Measurements from ENCODE around the gene CAPN9.
A peak's percentile ranks its signal among the peaks of the same experiment; 100 is the strongest.

The CAPN9 gene

GRCh38 chr1:230850547-230850946, 103.4 kb downstream of the CAPN9 start:
- no peak for DNase-seq
- peaks cover 13 to 37% (median 17%) of the 10 kb centered on the region in 3 donors for H3K36me3 ChIP-seq
- H3K27me3 ChIP-seq: no peaks in the 10 kb centered on the region
- peak overlapping the region; percentile 89 to 97 for H3K27ac ChIP-seq
- H3K4me1 ChIP-seq: peaks cover 5 to 95% (median 62%) of the 10 kb centered on the region in 4 donors
- no peak overlapping the region for H3K4me3 ChIP-seq
- intact Hi-C loops (cut with DNase I; ENCODE audit: low total_unique reads): no loop called here
- no peak for TF ChIP-seq CTCF (IDR thresholded peaks at IDR 0.05)
- H3K9me3 ChIP-seq: no peaks in the 10 kb centered on the region

DNA sequence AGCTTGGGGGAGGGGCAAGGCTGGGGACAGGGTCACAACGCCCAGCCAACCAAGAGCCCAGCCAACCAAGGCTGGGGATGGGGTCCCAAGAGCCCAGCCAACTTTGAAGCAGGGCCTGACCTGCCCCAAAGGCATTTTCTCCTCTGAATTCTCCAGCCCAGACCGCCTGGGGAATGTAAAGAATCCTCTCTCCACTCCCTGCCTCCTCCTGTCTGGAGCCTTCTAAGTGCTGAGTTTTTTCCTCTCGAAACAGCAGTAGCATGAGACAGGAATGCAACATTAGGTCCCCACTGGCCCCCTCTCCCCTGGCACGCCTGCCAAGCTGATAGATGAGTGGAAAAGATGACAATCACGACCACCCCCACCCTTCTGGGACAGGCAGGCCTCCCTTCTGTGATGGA, 104.1 kb downstream of the CAPN9 start:
- no peak for DNase-seq

More for the DNA sequence above, 104.1 kb downstream of the CAPN9 start:
- TF ChIP-seq CTCF (IDR thresholded peaks at IDR 0.05): no peak
- intact Hi-C loops (cut with DNase I; ENCODE audit: low total_unique reads): no loop called here
- Histone ChIP-seq H3K36me3 (peaks cover 13 to 37% (median 17%) of the 10 kb centered on the region in 3 donors), H3K27me3 (no peaks in the 10 kb centered on the region), H3K27ac (peak overlapping the region; percentile 89 to 97), H3K4me1 (peaks cover 5 to 95% (median 70%) of the 10 kb centered on the region in 4 donors), H3K9me3 (no peaks in the 10 kb centered on the region), H3K4me3 (no peak overlapping the region)

All from tibial artery (tissue), 4 donors.